Umbilical cord (tissue), 2 donors: ENCODE data around the gene SATB2. TPM values are rescaled to one million over a fixed set of nuclear protein-coding genes. Genes with fewer than 3 reads are reported as not detected.

ENCODE experiments used
- DNase-seq: peaks from one replicate; pipeline ENCODE4 v3.0.0-alpha.2; 2015; ENCODE audit warnings: low spot score
- total RNA-seq: library from RNA; depleted of rRNA; stranded (reverse); fragments of >200 nt; gene quantifications from one replicate; pipeline ENCODE4 v1.2.3, GENCODE V29; 2014; ENCODE audit warnings: low replicate concordance; ENCODE audit not compliant: insufficient read depth

SATB2 gene
- total RNA-seq, 1 donor from 2014 or later = 3.1 TPM

DNA sequence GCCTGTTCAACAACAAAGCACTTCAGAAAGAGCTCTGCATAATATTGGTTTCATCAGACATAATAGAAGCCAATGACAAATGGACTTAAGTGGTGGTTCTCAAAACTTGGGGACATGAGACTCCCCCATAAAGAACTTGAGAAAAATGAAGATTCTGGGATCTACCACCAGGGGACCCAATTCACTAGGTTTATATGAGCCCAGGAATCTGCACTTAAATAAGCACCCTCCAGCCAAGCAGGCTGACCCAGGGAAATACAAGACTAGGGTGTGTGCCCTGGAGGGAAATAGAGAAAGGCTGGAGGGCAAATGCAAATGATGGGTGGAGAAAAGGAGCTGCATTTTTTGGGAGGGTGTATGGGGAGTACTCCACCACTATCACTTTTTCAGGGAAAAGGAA is 52.5 kb downstream of the SATB2 start:
- DNase-seq = no peak

DNA sequence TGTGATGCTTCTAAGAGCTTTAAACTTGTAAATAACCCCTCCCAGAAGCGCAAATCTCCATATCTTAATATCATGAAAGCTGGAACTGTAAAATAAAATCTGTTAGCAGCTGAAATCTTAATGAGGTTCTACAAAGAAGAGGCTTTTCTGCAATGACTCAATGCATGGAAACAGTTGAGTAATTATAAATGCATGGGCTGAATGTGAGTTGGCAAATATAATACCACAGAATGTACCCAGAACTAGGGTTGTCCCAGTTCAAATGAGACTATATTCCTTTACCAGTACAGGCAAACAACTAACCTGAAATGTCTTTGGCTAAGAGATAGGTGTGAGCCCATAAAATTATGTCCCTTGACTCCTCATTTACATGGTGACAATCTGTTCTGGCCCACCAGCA is 52.9 kb downstream of the SATB2 start:
- DNase-seq = no peak

DNA sequence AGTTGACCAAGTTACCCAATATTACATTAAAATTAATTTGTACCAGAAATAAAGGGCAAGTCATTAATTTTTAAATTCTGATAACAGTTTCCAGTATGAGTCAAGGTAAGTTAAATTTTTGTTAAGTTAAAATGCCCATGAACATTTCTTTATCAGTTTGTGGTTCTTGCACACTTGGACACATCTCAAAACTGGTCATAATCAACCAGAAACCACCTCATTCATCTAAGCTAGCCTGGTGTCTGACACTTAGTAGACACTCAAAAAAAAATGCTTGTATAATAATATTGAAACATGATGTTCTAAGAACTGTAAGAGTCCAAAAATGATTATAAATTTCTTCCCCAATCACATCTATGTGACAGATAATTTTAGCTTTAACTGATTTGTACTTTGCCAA is 62.4 kb downstream of the SATB2 start:
- no peak for DNase-seq

DNA sequence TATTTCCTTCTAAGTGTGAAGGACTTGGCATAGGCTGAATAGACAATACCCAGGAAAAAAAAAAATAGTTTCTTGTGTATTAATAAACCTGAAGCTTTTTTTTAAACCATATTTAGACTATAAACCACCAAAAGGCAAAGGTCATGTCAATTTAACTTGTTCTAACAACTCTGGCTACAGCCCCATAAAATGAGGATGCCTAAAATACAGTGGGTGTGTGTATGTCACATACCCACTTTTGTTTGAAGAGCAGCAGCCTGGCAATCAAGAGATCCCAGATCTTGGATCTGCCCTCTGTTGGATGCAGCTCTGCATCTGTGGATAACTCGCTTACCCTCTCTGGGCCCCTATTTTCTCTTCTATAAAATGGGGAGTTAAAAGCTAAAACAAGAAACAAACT is 65.4 kb downstream of the SATB2 start:
- DNase-seq = no peak

DNA sequence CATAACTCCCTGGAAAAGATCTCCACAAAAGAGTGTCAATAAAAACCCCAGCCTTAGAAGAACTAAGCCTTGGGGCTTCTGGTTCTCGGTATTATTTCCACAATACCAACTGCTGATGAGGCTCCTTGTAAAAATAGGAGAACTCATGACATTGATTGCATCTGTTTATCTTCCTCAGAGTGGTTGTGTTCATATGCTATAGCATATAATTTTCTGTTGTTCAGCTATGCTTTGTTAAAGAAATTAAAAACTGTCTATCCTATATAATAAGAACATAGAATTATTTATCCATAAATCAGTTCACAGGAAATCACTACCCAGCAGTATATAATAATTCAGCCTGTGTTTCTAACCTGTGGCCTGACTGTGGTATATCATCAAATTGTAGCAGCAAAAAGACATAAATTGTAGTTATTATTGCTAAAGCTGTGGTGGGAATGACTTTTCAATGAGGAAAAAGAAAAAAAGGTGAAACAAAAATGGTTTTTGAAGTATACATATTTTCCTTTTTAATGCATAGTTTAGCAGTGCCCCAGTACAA is 68.9 kb downstream of the SATB2 start:
- no peak for DNase-seq

DNA sequence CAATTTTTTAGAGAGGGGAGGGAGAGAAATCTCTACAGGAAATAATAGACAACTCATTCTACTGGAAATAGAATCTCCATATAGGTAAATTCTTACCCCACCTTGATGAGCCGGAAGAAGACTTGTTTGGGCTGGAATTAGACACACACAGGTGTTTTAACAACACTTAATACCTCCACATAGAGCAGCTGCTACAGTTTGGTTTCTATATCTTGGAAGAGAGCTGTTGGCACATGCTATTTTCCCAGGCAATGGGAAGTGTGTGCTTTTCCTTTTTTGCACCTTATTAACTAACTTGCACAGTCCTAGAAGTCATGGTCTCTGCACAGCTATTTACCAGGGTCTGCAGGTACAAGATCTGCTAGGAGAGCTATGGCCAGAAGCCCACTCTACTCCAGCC is 73.7 kb downstream of the SATB2 start:
- no peak for DNase-seq

DNA sequence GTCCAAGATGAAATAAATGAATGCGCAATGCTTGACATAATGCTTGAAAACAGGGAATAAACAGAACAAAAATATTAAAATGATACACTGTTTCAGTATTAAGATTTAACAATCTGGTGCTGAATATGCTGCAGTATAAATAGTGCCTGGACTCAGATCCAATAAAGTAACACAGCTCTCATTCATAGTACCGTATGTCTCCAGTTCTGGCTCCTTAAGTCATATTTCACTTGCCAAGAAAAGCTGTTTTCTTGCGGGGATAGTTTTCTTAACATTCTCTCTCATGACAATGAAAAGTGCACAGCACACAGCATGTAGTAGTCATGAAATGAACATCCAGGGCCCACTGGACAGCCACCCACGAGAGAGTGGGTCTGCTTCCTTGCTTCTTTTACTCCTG is 74.7 kb downstream of the SATB2 start:
- DNase-seq = no peak

DNA sequence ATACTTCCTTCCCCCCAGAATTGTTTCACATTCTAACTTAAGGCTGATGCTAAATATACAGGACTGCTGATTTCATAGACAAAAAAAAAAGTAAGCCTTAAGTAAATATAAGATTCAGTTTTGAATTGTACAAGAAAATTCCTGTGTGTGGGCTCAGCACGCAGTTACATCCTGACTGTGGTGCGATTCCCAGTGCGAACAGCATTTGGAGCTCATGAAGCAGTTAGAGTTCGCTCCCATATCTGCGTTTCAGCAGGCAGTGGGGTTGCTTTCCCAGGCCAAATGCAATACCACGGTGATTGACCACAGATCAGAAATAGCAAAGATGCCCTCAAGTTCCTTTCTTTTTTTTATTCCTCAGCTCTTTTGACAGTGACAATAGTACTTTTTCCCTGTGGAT is 75.6 kb downstream of the SATB2 start:
- no peak for DNase-seq

DNA sequence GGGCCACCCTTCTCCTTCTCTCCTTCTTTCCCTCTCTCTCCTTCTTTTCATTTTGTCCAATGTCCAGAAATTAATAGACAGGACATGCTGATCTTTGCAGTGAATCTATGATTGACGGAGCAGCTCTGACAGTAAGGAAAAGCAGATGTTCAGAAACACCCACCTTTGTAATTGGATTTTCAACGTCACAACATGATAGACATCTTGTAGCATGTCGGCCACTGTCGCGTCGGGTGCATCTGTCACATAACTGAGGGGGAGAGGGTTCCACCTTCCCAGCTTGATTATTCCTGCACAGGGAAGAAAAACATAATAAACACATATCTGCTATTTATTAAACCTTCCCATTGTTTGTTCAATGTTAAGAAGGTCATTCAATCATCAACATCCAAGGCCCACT is 76.2 kb downstream of the SATB2 start:
- no peak for DNase-seq

DNA sequence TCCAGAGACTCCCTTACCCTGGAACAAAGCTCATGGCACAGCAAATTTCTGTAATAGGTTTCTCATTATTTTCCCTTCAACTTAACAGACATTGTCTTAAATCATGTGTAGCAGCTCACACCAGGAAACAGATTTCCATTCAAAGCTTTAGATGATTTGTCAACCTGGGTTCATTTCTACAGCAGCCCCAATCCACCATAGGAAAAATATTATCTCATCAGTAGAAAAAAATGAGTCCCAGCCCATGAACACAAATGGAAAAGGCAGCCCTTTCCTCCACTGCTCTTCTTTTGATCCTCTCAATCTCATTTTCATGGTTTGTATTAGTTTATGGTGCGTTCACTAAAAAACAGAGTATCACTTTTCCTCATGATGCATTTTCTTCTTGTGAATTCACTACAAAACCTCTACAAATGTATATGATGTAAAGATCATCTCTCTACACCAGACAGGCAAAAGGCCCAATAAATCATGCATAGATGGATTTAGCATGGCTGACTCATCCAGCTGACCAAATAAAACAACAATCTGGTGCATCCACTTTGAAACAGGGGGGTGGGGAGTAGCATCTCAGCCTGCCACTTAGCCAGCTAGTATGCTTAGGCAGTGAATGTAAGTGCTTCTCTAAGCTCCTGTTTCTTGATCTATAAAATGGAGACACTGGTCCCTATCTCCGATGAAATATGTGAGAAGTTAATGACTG is 78.6 kb downstream of the SATB2 start:
- peak; percentile 13 for DNase-seq

DNA sequence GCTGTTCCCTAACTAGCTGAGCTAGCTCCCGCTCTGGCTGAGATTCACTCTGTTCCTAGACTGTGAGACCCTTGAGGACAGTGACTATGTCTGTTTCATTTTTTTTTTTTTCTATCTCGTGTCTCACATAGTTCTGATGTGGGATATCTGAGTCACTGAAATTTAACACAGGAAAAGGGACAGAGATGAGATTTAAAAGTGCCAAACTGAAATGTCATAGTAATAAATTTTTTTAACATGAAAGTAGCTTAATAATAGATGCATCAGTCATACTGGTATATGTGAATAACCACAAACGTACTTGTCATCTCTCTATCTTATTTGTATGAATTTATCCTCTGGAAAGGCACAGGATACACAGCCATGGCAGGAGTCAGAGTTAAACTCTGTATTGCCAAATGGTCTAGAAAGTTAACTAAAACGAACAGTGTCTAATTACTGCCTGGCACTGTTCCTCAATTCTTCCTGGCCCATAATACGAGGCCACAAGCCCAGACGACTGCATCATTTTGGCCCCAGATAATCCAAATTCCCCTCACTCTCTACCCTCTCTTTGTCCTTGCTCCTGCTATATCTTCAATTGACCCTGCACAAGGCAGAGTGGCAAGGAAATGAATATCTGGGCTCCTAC is 87.5 kb downstream of the SATB2 start:
- no peak for DNase-seq

DNA sequence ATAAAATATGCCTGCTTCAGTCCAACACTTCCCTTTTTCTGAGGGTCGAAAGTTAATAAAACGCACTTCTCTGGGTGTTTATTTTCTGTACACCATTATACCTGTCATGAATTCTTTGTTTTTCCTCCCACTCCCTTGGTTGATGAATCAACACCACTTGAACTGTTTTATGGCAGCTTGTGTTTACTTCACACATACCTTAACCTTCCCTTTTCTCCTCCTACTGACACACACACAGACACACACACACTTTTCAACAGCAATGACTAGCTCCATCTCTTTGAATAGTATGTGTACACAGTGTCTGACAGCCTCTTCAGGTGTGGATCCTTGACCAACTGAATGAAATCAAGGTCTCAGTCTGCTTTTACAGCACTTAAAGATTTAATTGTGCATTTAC is 91.3 kb downstream of the SATB2 start:
- DNase-seq = no peak

DNA sequence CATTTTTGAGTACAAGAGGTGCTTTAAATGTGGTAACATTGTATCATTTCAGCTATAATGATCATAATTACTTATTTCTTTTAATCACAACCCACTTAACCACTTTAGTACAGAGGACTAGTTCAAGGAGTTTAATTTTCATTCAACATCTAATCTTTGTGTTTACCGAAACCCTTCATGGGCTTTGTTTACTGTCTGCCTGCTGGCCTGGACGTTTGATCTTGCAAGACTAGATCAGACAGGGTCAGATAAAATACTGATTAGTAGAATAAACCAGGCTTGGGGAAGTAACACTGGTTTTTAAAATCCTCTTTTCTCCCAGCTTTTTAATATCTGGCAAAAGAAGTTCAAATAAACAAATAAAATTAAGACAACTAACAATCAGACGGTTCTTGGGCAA is 93.6 kb downstream of the SATB2 start:
- no peak for DNase-seq

DNA sequence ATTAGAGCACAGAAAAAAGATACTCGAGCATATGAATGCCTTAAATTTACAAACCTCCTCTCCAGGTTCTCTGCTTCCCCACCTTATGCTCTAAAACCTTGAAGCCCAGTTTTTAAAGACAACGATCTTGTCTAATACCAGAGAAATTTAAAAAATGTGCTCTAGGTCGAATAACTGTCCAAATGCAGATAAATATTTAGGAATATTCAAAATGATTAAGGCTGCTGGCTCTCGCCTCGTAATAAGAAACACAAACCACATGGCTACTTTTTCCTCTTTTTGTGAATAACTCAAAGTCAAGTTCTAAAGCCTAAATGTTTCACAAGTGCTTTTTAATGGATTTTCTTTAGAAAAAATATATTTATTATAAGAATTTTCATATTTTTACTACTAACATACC is 101.3 kb downstream of the SATB2 start:
- no peak for DNase-seq

DNA sequence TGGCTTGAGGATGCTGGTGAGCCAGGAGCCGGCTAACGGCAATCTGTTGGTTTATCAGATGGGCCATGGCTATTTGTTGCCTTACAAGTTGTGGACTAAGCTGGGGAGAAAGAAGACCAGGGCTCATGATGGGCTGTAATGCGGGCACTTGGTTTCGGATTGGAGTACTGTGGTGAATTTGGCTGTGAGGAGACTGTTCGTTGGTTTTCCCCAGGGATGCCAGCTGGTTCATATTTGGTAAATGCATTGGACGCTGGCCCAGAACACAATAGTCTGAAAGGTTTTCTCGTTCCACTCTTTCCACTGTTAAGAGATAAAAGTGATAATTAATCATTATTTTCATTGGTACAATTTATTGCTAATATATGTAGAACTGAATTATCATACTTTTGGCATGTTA is 108.9 kb downstream of the SATB2 start:
- DNase-seq = no peak

DNA sequence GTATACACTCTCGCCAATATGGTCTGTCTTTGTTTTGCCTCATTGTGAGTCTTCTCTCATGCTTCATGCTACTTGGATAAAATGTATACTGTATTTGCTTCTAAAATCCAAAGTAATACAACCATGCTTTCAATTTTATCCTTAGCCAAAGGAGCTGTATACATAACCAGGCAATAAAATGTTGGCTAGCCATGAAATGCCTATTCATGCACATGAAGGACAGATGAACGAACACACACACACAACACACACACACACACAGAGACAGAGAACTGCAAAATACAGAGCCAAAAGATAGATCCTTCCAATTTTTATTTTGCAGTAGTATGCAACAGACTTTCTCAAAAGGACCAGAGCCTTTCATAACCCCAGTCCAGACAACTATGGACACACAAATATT is 113.7 kb downstream of the SATB2 start:
- DNase-seq = no peak

DNA sequence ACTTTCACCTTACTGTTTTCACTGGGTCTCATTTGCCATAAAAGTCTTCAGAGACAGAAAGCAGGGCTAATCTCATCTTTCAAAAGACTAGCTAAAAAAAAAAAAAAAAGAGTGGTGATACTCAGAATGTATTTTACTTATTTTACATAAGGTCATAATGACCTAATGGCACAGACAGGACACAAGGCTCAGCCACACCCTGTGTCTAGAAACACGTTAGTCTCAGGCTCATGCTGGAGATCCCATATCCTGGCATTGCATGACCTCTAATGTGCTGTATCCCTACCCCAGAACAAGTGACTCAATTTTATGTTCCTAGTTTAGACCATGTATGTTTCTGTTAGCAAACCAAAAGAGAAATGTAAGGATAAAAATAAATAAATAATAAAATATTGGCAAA is 115.4 kb downstream of the SATB2 start:
- DNase-seq = no peak

DNA sequence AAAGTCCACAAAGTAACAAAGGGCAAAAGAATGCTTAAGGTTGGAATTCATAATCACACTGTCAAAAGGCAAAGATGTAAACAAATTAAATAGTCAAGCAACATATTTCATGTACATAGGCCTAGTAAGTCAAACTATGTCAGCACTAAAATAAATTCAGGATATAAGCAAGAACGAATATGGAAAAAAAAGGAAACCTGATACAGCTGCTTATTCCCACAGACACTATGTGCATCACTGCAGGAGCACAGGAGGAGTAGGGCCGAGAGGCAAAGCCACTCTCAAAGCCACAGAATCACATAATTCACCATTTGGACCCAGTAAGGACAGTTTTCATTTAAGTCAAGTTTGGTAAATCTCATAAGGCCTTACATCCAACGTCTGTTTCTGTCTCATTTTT is 116.6 kb downstream of the SATB2 start:
- DNase-seq = no peak

DNA sequence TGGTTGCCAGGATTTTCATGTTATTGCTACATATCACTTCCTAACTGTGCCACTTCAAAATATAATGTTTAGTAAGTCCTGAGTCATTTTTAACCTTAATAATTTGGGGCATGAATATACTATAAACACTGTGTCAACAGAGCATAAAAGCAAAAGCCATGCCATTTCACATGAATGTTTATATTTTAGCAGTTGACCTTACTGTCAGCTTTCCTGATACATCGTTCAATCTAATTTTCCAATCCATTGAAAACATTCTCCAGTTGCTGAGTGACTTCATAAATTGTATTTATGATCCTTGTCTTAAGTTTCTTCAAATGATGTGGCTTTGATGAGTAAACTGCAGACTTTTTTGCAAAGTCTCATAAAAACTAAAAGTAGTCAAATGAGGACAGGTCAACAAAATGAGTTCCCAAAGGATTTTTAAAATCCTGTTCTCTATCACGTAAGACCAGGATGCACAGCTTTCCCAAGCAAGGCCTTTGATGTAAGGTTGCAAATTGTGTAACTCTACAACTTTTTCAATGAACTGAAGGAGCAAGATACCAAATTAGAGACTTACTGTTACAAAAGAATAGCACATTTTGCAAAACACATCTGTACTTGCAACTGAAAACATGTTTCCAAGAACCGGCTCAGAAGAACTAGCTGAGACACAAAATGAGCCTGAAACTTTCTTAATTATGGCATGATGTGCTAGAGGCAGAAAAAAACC is 117.7 kb downstream of the SATB2 start:
- DNase-seq = no peak

DNA sequence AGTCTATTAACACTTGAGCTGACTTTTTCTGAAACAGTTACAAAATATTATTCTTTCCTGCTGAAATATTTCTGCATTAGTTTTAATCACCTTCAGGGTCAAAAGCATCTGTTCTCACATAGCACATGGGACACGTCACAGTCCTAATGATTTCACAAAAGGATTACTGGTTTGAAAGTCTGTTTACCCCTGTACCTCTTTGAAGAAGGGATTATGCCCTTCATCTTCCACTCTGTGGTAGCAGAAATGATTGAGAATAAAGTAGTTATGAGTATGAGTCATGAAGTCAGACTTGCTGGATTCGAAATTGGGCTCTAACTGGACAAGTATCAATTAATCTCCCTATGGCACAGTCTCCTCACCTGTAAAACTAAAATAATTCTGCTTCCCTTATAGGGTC is 121.2 kb downstream of the SATB2 start:
- no peak for DNase-seq

DNA sequence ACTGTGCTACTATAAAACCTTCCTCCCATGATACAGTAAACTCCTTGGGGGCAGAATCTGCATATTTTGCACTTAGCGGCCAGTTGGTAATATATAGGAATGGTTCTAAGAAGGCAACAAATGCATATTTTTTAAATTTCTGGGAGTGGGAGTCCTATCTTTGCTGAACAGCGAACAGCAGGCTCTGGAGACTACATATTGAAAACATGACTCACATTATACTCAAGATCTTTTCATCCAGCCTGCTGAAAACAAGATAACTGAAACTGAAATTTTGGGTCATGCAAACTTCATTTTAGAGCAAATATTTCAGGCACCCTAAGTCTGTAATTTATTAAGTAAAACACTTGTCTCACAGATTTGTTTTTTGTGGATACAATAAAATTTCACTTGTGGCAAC is 122.2 kb downstream of the SATB2 start:
- DNase-seq = peak; percentile 6

DNA sequence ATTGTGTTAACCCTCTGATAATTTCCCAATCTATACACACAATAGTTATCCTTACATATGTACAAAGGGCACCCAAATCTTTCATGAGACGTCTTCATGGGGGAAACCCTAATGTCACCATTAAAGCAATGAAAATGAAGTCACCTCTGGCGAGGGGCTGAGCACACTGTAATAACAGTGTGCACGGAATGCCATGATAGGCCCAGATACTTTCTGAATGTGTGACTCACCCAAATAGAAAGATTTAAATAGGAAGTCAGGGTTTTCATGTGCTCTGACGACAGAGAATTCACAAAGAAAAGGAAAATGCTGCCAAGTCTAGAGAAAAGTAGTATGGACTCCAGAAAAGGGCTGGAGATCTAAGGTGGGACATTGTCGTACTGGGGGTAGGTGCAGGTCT is 128.3 kb downstream of the SATB2 start:
- DNase-seq = no peak

DNA sequence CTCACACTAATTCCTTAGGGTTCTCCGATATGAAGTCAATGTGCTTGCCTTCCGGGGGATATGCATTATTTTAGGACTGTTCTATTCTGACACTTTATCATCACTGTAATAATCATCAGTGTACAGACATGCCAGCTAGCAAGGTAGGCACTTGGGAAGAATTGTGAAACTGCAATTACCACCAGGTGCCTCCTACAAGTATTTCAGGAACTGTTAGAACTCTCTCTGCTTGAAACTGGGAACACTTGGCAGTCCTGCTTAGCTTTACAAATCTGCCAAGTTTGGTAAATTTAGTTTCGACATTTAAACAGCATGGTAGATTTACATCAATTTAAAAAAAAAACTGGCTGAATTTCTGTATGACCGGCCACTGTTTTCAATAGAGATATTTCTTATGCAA is 128.7 kb downstream of the SATB2 start:
- DNase-seq = no peak
